H1 (cell line): ENCODE data around the gene ARHGAP22. TPM values are rescaled to one million over a fixed set of nuclear protein-coding genes. Genes with fewer than 3 reads are reported as not detected.

Source experiments
- CTCF ChIA-PET: fragments of 300-600 bp; sonication (Branson Sonifier 250); formaldehyde crosslinking; loops from one replicate; lab custom pipeline; 2021; ENCODE audit not compliant: partially characterized antibody; lab: Charles Lee
- POLR2A ChIA-PET: fragments of 300-600 bp; sonication (Branson Sonifier 250); formaldehyde crosslinking; loops from one replicate; lab custom pipeline; 2021; ENCODE audit warnings: inconsistent platforms; ENCODE audit not compliant: partially characterized antibody; lab: Charles Lee
- DNase-seq, 2 experiments: peaks; one replicate each; pipeline versions ENCODE4 v3.0.0 to v3.0.0-alpha.2; 2010 to 2022; ENCODE audit warnings: low spot score in 2 of 2, low read depth in 1 of 2, mixed read lengths in 1 of 2
- FAIRE-seq: peaks from 2 replicates; lab custom pipeline; 2011; peaks lifted over from hg19 to GRCh38; lab: Jason Lieb, UNC
- H2AFZ ChIP-seq: 2 replicates; pipeline ENCODE4 v1.8.1; 2012; ENCODE audit warnings: low read length, inconsistent platforms
- H2AK5ac ChIP-seq: 2 replicates; pipeline ENCODE4 v1.6.1; 2013; ENCODE audit warnings: low read depth, low read length
- H2BK120ac ChIP-seq: replicated peaks from 2 replicates; pipeline ENCODE3; 2013; ENCODE audit warnings: low read depth, low read length, inconsistent platforms
- H2BK12ac ChIP-seq: 2 replicates; pipeline ENCODE4 v1.6.1; 2013; ENCODE audit warnings: low read depth, low read length
- H2BK15ac ChIP-seq: 2 replicates; pipeline ENCODE4 v1.6.1; 2013; ENCODE audit warnings: low read length
- H2BK20ac ChIP-seq: 2 replicates; pipeline ENCODE4 v1.6.1; 2013; ENCODE audit warnings: low read length
- H2BK5ac ChIP-seq: 2 replicates; pipeline ENCODE4 v1.6.1; 2013; ENCODE audit warnings: low read depth, low read length
- H3K14ac ChIP-seq: 2 replicates; pipeline ENCODE4 v1.6.1; 2013; ENCODE audit warnings: inconsistent platforms; ENCODE audit not compliant: insufficient read length
- H3K18ac ChIP-seq: 2 replicates; pipeline ENCODE4 v1.6.1; 2013; ENCODE audit warnings: low read length; ENCODE audit errors: extremely low read depth
- H3K23ac ChIP-seq: 2 replicates; pipeline ENCODE4 v1.6.1; 2013; ENCODE audit warnings: inconsistent platforms; ENCODE audit not compliant: insufficient read length
- H3K23me2 ChIP-seq: 2 replicates; pipeline ENCODE4 v1.6.1; 2013; ENCODE audit warnings: low read depth, low read length
- H3K27ac ChIP-seq: 2 replicates; pipeline ENCODE4 v1.6.1; 2011; ENCODE audit warnings: low read depth, low read length, inconsistent platforms
- H3K27me3 ChIP-seq, 4 experiments: replicated peaks in 1 of 4; 1 replicate in 1 of 4; 2 replicates in 3 of 4; pipeline versions ENCODE4 v1.6.1 to v1.8.1; 2011 to 2013; ENCODE audit warnings: low read length in 3 of 4, mild to moderate bottlenecking in 3 of 4, inconsistent platforms in 2 of 4, mixed read lengths in 2 of 4, moderate library complexity in 1 of 4; ENCODE audit not compliant: control insufficient read depth in 3 of 4, insufficient read depth in 3 of 4; ENCODE audit errors: extremely low read depth in 1 of 4
- H3K36me3 ChIP-seq, 4 experiments: 2 replicates each; pipeline versions ENCODE4 v1.6.1 to v1.8.1; 2011 to 2013; ENCODE audit warnings: mild to moderate bottlenecking in 4 of 4, low read length in 3 of 4, moderate library complexity in 2 of 4, control low read depth in 1 of 4, inconsistent platforms in 1 of 4; ENCODE audit not compliant: insufficient read depth in 4 of 4, control insufficient read depth in 2 of 4
- H3K4ac ChIP-seq: replicated peaks from 2 replicates; pipeline ENCODE3; 2013; ENCODE audit warnings: low read length, low read depth, mixed read lengths, inconsistent platforms; ENCODE audit not compliant: insufficient read length
- H3K4me1 ChIP-seq, 4 experiments: replicated peaks in 1 of 4; 1 replicate in 1 of 4; 2 replicates in 3 of 4; pipeline versions ENCODE4 v1.6.1 to v1.8.1; 2011 to 2013; ENCODE audit warnings: low read length in 3 of 4, inconsistent platforms in 2 of 4, mixed read lengths in 1 of 4; ENCODE audit not compliant: insufficient read depth in 4 of 4, control insufficient read depth in 3 of 4
- H3K4me2 ChIP-seq, 2 experiments: 2 replicates each; pipeline versions ENCODE4 v1.6.1 to v1.8.1; 2011 to 2013; ENCODE audit warnings: low read depth in 2 of 2, low read length in 2 of 2, control low read depth in 1 of 2, inconsistent platforms in 1 of 2, mild to moderate bottlenecking in 1 of 2; ENCODE audit not compliant: insufficient read depth in 1 of 2
- H3K4me3 ChIP-seq, 4 experiments: fragments of 200-600, 300-600 bp in 1 of 4; sonication (generic), shearing (Covaris generic), sonication (Bioruptor Twin) in 1 of 4; 2 replicates each; pipeline versions ENCODE4 v1.5.1 to v1.8.1; 2011 to 2016; ENCODE audit warnings: low read length in 4 of 4, low read depth in 3 of 4, control low read depth in 2 of 4, inconsistent platforms in 2 of 4, mild to moderate bottlenecking in 2 of 4, mixed read lengths in 1 of 4, moderate library complexity in 1 of 4; ENCODE audit not compliant: insufficient read depth in 2 of 4; ENCODE audit errors: extremely low read depth in 1 of 4
- H3K56ac ChIP-seq: replicated peaks from 2 replicates; pipeline ENCODE3; 2013; ENCODE audit warnings: low read depth, mild to moderate bottlenecking, mixed read lengths, low read length, inconsistent platforms; ENCODE audit not compliant: insufficient read length
- H3K79me1 ChIP-seq: 2 replicates; pipeline ENCODE4 v1.6.1; 2013; ENCODE audit warnings: low read depth, low read length, control low read depth
- H3K79me2 ChIP-seq, 2 experiments: 2 replicates each; pipeline versions ENCODE4 v1.6.1 to v1.8.1; 2012 to 2013; ENCODE audit warnings: low read length in 2 of 2, mild to moderate bottlenecking in 2 of 2, inconsistent platforms in 1 of 2; ENCODE audit not compliant: insufficient read depth in 2 of 2, control insufficient read depth in 1 of 2
- H3K9ac ChIP-seq, 4 experiments: replicated peaks in 1 of 4; 1 replicate in 1 of 4; 2 replicates in 3 of 4; pipeline versions ENCODE4 v1.6.1 to v1.8.1; 2011 to 2013; ENCODE audit warnings: low read depth in 3 of 4, low read length in 3 of 4, control low read depth in 2 of 4, mild to moderate bottlenecking in 2 of 4, moderate library complexity in 2 of 4, inconsistent platforms in 1 of 4; ENCODE audit errors: extremely low read depth in 1 of 4
- H3K9me3 ChIP-seq, 2 experiments: 2 replicates each; pipeline versions ENCODE4 v1.6.1 to v1.8.1; 2012 to 2013; ENCODE audit warnings: mild to moderate bottlenecking in 2 of 2, moderate library complexity in 2 of 2, control low read depth in 1 of 2, inconsistent platforms in 1 of 2, low read depth in 1 of 2, low read length in 1 of 2, mixed read lengths in 1 of 2; ENCODE audit not compliant: insufficient read depth in 2 of 2
- H4K20me1 ChIP-seq, 2 experiments: replicated peaks in 1 of 2; 2 replicates each; pipeline versions ENCODE3 to v1.8.1; 2011 to 2013; ENCODE audit warnings: inconsistent platforms in 2 of 2, low read length in 2 of 2, mild to moderate bottlenecking in 1 of 2; ENCODE audit not compliant: insufficient read depth in 2 of 2, control insufficient read depth in 1 of 2
- H4K5ac ChIP-seq: 2 replicates; pipeline ENCODE4 v1.6.1; 2013; ENCODE audit warnings: low read length, low read depth, mixed read lengths, inconsistent platforms; ENCODE audit not compliant: insufficient read length
- H4K8ac ChIP-seq: 2 replicates; pipeline ENCODE4 v1.8.0; 2013; ENCODE audit warnings: mild to moderate bottlenecking, moderate library complexity, low read length, inconsistent platforms; ENCODE audit not compliant: insufficient read depth; ENCODE audit errors: extremely low read depth
- H4K91ac ChIP-seq: replicated peaks from 2 replicates; pipeline ENCODE3; 2013; ENCODE audit warnings: low read length, mixed read lengths, inconsistent platforms; ENCODE audit not compliant: insufficient read length
- HDAC2 ChIP-seq, 2 experiments: fragments of 300-600 bp in 1 of 2; sonication (generic) in 1 of 2; IDR thresholded peaks; 2 replicates each; pipeline ENCODE4 v1.6.1; 2011 to 2012; ENCODE audit warnings: low read depth in 2 of 2, low read length in 2 of 2, mild to moderate bottlenecking in 2 of 2, moderate library complexity in 2 of 2, borderline replicate concordance in 1 of 2, inconsistent platforms in 1 of 2
- MAFK ChIP-seq: IDR thresholded peaks from 2 replicates; pipeline ENCODE4 v1.6.1; 2012; ENCODE audit warnings: low read depth, mild to moderate bottlenecking, improper control_type of control experiment, low read length
- NANOG ChIP-seq: IDR thresholded peaks from 2 replicates; pipeline ENCODE4 v1.6.1; 2011; ENCODE audit warnings: low read length, low read depth, mild to moderate bottlenecking, inconsistent platforms; ENCODE audit not compliant: insufficient read depth, poor library complexity, severe bottlenecking
- NRF1 ChIP-seq: IDR thresholded peaks from 2 replicates; pipeline ENCODE4 v1.6.1; 2011; ENCODE audit warnings: mild to moderate bottlenecking, low read depth, low read length, improper control_type of control experiment
- TBP ChIP-seq: IDR thresholded peaks from 2 replicates; pipeline ENCODE4 v1.6.1; 2011; ENCODE audit warnings: low read depth, low read length, improper control_type of control experiment
- TEAD4 ChIP-seq: IDR thresholded peaks from 2 replicates; pipeline ENCODE4 v1.6.1; 2012; ENCODE audit warnings: low read depth, low read length, inconsistent platforms, mixed read lengths
- WGBS, 2 experiments: shearing (Covaris generic) in 1 of 2; methylation state at CpG; one replicate each; pipeline versions ENCODE4 v1.1.6 to v1.1.7; 2013 to 2015; ENCODE audit warnings: low lambda C conversion rate in 2 of 2, mixed read lengths in 2 of 2, inconsistent platforms in 1 of 2, low coverage in 1 of 2, missing lambda C conversion rate in 1 of 2; ENCODE audit not compliant: insufficient replicate concordance in 2 of 2, insufficient coverage in 1 of 2, insufficient read length in 1 of 2; ENCODE audit errors: extremely low coverage in 1 of 2, missing lambda C conversion rate in 1 of 2; 5-methylcytosine and 5-hydroxymethylcytosine counted together
- polyA plus RNA-seq, 7 experiments: library from polyadenylated mRNA; depleted of rRNA in 3 of 7; stranded (reverse) in 5 of 7; unstranded in 2 of 7; fragments of >200 nt in 5 of 7; fragments of 200-250 nt in 2 of 7; gene quantifications; 1 replicate in 5 of 7; 2 replicates in 1 of 7; 4 replicates in 1 of 7; pipeline versions ENCODE4 v1.2.1 to v1.2.3, GENCODE V29; 2011 to 2013; ENCODE audit warnings: missing spikeins in 2 of 7, mixed read lengths in 2 of 7
- total RNA-seq: library from RNA; stranded (reverse); fragmentation: NEBNext Ultra II Directional; extraction: Animal tissue kit (Norgen Biotek cat#: 25700); gene quantifications from 2 replicates; pipeline ENCODE4 v1.2.1, GENCODE V29; 2021
- TF ChIP-seq, protein P1 (sequence below), 3 experiments: IDR thresholded peaks; 1 replicate in 2 of 3; 2 replicates in 1 of 3; pipeline versions ENCODE4 v1.5.1 to v1.6.1; 2011; ENCODE audit warnings: low read length in 3 of 3, mild to moderate bottlenecking in 3 of 3, inconsistent platforms in 2 of 3, low read depth in 1 of 3, moderate library complexity in 1 of 3; ENCODE audit not compliant: insufficient read depth in 1 of 3; ENCODE audit errors: control extremely low read depth in 1 of 3

ARHGAP22 gene
- total and polyA plus RNA-seq, 2 of the 8 experiments (the other 6 are each of a cell fraction or from before 2014, with no cell fraction given) = 3.6 to 11.2 TPM

DNA sequence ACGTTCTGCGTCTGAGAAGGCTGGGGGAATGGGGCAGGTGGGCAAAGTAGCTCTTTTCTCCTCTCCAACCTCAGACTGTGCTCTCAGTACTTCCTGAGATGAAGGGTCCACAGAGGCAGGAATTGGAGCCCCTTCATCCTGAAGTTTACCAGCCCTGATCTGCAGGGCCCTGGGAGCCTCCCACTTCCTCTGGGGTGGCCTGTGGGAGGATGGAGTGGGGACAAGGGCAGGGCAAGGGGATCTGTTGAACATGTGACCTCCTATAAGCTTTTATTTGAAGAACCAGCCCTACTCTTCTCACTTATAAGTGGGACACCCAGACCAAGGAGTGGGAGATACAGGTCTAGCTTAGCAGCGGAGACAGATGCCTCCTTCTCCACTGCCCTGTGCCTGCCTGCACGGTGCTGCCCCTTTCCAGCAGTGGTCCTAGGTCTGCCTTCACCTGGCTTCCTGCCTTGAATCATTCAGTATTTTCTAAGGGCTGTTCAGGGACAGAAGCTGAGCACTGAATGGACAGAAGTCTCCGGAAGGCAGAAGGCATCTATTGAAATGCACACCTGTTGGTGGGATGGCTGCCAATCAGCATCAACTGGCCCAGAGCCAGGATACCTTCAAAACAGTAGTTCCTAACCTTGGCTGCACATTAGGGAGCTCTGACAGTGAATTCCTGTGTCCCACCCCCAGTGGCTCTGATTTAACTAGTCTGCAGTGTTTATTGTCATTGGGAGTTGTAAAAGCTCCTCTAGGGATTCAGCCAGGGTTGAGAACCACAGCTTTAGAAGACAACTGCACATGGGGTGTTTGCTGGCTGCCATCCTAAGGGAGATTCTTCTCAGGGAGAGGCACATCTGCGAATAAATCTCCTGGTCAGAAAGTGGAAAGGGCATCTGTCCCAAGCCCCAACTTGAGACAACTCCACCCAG is 2.7 kb upstream of the ARHGAP22 start:
- Histone ChIP-seq H3K9ac (no peak overlapping the region), H2AFZ (no peak overlapping the region), H3K14ac (no peak overlapping the region), H3K23ac (no peak overlapping the region), H3K9me3 (no peaks in the 10 kb centered on the region), H4K91ac (no peak overlapping the region), H3K27ac (no peak overlapping the region), H4K5ac (no peak overlapping the region), H3K36me3 (no peaks in the 10 kb centered on the region), H2BK120ac (no peak overlapping the region), H3K18ac (no peak overlapping the region), H3K4me2 (no peak overlapping the region), H2BK20ac (no peak overlapping the region), H3K23me2 (no peaks in the 10 kb centered on the region; the same call in 1 of the 2 replicates), H3K4me1 (peaks cover 0 to 17% (median 9%) of the 10 kb centered on the region in 4 experiments; a peak in 6 of 7 replicates), H3K79me2 (no peaks in the 10 kb centered on the region), H2BK15ac (no peak overlapping the region), H2BK5ac (no peak overlapping the region; the same call in 1 of the 2 replicates), H4K20me1 (no peaks in the 10 kb centered on the region), H3K4me3 (no peak overlapping the region), H4K8ac (no peak overlapping the region), H3K4ac (no peak overlapping the region), H2AK5ac (no peak overlapping the region), H3K27me3 (peaks cover 0 to 21% (median 15%) of the 10 kb centered on the region in 4 experiments; a peak in 6 of 7 replicates), H3K79me1 (no peaks in the 10 kb centered on the region), H3K56ac (no peak overlapping the region), H2BK12ac (no peak overlapping the region)
- TF ChIP-seq NRF1 (no peak), MAFK (no peak), TEAD4 (no peak), TBP (no peak), NANOG (no peak), HDAC2 (IDR thresholded peaks at IDR 0.05; ENCODE audit: borderline replicate concordance in 1 of 2, low read depth in 2 of 2, low read length in 2 of 2) (no peak)
- TF ChIP-seq, protein P1, sequence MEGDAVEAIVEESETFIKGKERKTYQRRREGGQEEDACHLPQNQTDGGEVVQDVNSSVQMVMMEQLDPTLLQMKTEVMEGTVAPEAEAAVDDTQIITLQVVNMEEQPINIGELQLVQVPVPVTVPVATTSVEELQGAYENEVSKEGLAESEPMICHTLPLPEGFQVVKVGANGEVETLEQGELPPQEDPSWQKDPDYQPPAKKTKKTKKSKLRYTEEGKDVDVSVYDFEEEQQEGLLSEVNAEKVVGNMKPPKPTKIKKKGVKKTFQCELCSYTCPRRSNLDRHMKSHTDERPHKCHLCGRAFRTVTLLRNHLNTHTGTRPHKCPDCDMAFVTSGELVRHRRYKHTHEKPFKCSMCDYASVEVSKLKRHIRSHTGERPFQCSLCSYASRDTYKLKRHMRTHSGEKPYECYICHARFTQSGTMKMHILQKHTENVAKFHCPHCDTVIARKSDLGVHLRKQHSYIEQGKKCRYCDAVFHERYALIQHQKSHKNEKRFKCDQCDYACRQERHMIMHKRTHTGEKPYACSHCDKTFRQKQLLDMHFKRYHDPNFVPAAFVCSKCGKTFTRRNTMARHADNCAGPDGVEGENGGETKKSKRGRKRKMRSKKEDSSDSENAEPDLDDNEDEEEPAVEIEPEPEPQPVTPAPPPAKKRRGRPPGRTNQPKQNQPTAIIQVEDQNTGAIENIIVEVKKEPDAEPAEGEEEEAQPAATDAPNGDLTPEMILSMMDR (IDR thresholded peaks at IDR 0.05; ENCODE audit: control extremely low read depth in 1 of 3, insufficient read depth in 1 of 3, low read depth in 1 of 3, low read length in 3 of 3) = no peak
- DNase-seq (no peak), FAIRE-seq (no peak)
- POLR2A ChIA-PET = interaction anchor here (1.2 kb wide), 1 partner anchor 71 kb away, joined by 3 read pairs; no protein-coding TSS in a partner anchor
- CTCF ChIA-PET = interaction anchor here (0.6 to 7.5 kb wide), 47 partner anchors 8 to 554 kb away, joined by 3 to 172 read pairs (median 5); no protein-coding TSS in a partner anchor
- 71% methylated on average over 6 of the region's 6 CpGs; no CpG with 5 or more reads in 1 of the 2 experiments for WGBS, 2 experiments
